ENCODE measurements around the gene HNF4A.
"Not testable (repeated sequence)": the region's sequence is repeated elsewhere in the genome, so short reads cannot be mapped to it uniquely, and the experiment has no call there.

Gene HNF4A

DNA sequence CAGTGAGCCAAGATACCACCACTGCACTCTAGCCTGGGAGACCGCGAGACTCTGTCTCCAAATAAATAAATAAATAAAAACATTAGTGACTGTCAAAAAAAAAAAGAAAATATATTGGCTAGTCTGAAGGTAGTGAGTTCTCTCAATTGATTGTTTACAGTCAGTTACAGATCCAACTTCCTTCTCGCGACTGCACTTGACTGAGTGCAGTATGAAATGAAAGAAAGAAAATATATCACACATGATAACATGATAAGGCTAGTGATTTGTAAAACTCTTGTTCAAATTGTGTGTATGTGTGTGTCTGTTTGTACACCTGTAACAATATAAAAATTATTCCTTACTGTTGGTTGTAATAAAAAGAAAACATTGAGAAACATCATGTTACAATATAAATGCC lies 10.8 kb upstream of the HNF4A start:
- H3K9me3 ChIP-seq (ENCODE audit: control insufficient read depth, low read length): no peaks in the 10 kb centered on the region
- H3K4me3 ChIP-seq (ENCODE audit: insufficient read depth, low read depth, low read length, poor library complexity, severe bottlenecking): no peak overlapping the region
- no peaks in the 10 kb centered on the region for H3K4me1 ChIP-seq (ENCODE audit: control insufficient read depth, insufficient read depth, low read length, poor library complexity, severe bottlenecking)
- H3K27ac ChIP-seq (ENCODE audit: insufficient read depth, low read length, poor library complexity, severe bottlenecking): no peak overlapping the region
- H3K27me3 ChIP-seq (replicated peaks; ENCODE audit: control insufficient read depth, insufficient read depth, low read length, poor library complexity, severe bottlenecking): no peaks in the 10 kb centered on the region
- no peaks in the 10 kb centered on the region for H3K36me3 ChIP-seq (ENCODE audit: control insufficient read depth, insufficient read depth, low read length)
- no peak for DNase-seq

DNA sequence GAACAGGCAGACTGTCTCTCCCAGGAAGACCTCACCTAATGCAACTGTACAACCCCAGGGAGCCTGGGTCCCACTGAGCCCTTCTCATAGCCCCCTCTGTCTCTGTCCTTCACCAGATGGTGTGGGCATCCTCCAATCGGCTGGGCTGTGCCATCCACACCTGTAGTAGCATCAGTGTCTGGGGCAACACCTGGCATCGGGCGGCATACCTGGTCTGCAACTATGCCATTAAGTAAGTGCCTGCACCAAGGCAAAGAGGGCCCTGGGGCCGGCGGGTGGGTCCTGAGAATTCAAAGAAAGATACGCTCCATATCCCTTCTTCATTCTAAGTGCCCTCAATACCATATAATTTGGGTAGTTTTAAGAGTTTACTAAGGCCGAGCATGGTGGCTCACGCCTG lies 10.4 kb upstream of the HNF4A start:
- no peaks in the 10 kb centered on the region for H3K9me3 ChIP-seq (ENCODE audit: control insufficient read depth, low read length)
- no peaks in the 10 kb centered on the region for H3K4me1 ChIP-seq (ENCODE audit: control insufficient read depth, insufficient read depth, low read length, poor library complexity, severe bottlenecking)
- no peak overlapping the region for H3K4me3 ChIP-seq (ENCODE audit: insufficient read depth, low read depth, low read length, poor library complexity, severe bottlenecking)
- no peaks in the 10 kb centered on the region for H3K27me3 ChIP-seq (replicated peaks; ENCODE audit: control insufficient read depth, insufficient read depth, low read length, poor library complexity, severe bottlenecking)
- no peak for DNase-seq
- H3K27ac ChIP-seq (ENCODE audit: insufficient read depth, low read length, poor library complexity, severe bottlenecking): no peak overlapping the region
- no peaks in the 10 kb centered on the region for H3K36me3 ChIP-seq (ENCODE audit: control insufficient read depth, insufficient read depth, low read length)

DNA sequence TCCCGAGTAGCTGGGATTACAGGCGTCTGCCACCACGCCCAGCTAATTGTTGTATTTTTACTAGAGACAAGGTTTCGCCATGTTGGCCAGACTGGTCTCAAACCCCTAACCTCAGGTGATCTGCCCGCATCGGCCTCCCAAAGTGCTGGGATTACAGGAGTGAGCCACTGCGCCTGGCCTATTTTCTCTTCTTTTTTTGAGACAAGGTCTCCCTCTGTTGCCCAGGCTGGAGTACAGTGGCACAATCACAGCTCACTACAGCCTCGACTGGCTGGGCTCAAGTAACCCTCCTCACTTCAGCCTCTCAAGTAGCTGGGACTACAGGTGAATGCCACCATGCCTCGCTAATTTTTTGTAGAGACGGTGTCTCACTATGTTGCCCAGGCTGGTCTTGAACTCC lies 9.6 kb upstream of the HNF4A start:
- not testable (repeated sequence) for DNase-seq; H3K9me3 ChIP-seq (ENCODE audit: control insufficient read depth, low read length); H3K27ac ChIP-seq (ENCODE audit: insufficient read depth, low read length, poor library complexity, severe bottlenecking); H3K4me1 ChIP-seq (ENCODE audit: control insufficient read depth, insufficient read depth, low read length, poor library complexity, severe bottlenecking); H3K4me3 ChIP-seq (ENCODE audit: insufficient read depth, low read depth, low read length, poor library complexity, severe bottlenecking); H3K36me3 ChIP-seq (ENCODE audit: control insufficient read depth, insufficient read depth, low read length); H3K27me3 ChIP-seq (replicated peaks; ENCODE audit: control insufficient read depth, insufficient read depth, low read length, poor library complexity, severe bottlenecking)

DNA sequence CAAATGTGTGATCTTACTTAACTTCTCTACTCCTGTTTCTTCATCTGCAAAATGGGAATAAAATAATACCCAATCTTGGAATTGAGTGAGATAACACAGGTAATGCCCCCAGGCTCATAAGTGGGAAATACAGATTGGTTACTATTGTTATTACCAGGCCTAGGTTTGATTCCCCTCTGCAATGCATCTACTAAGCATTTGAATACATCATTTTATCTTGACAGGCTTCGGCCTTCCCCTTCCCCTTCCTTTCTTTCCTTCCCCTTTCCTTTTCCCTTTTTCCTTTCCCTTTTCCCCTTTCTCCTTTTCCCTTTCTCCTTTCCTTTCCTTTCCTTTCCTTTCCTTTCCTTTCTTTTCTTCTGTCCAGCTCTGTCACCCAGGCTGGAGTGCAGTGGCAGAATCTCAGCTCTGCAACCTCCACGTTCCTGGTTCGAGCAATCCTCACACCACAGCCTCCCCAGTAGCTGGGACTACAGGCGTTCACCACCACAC lies 7.3 kb upstream of the HNF4A start:
- H3K4me1 ChIP-seq (ENCODE audit: control insufficient read depth, insufficient read depth, low read length, poor library complexity, severe bottlenecking): no peaks in the 10 kb centered on the region
- H3K9me3 ChIP-seq (ENCODE audit: control insufficient read depth, low read length): no peaks in the 10 kb centered on the region
- no peak overlapping the region for H3K27ac ChIP-seq (ENCODE audit: insufficient read depth, low read length, poor library complexity, severe bottlenecking)
- DNase-seq: no peak
- peaks cover 3% of the 10 kb centered on the region for H3K27me3 ChIP-seq (replicated peaks; ENCODE audit: control insufficient read depth, insufficient read depth, low read length, poor library complexity, severe bottlenecking)
- H3K36me3 ChIP-seq (ENCODE audit: control insufficient read depth, insufficient read depth, low read length): no peaks in the 10 kb centered on the region
- no peak overlapping the region for H3K4me3 ChIP-seq (ENCODE audit: insufficient read depth, low read depth, low read length, poor library complexity, severe bottlenecking)

DNA sequence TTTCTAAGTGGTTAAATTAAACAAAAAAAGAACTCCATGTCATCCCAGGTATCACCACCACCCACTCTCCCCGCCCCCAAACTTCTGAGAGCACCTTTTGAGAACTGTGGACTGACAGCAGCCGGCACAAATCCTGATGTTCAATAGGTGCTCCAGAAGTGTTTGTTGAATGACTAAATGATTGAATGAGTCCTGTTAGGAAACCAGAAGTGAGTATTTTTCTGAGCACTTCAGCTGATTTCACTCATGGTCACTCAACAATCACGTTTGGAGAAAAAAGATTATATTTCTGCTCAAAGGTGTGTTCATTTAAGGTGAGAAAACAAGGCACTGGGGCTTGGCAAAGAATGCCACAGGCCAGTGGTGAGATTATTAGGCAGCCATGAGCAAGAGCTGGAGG lies 6.2 kb upstream of the HNF4A start:
- H3K27me3 ChIP-seq (replicated peaks; ENCODE audit: control insufficient read depth, insufficient read depth, low read length, poor library complexity, severe bottlenecking): peaks cover 3% of the 10 kb centered on the region
- no peak overlapping the region for H3K27ac ChIP-seq (ENCODE audit: insufficient read depth, low read length, poor library complexity, severe bottlenecking)
- no peaks in the 10 kb centered on the region for H3K36me3 ChIP-seq (ENCODE audit: control insufficient read depth, insufficient read depth, low read length)
- no peaks in the 10 kb centered on the region for H3K4me1 ChIP-seq (ENCODE audit: control insufficient read depth, insufficient read depth, low read length, poor library complexity, severe bottlenecking)
- no peaks in the 10 kb centered on the region for H3K9me3 ChIP-seq (ENCODE audit: control insufficient read depth, low read length)
- no peak overlapping the region for H3K4me3 ChIP-seq (ENCODE audit: insufficient read depth, low read depth, low read length, poor library complexity, severe bottlenecking)
- no peak for DNase-seq

DNA sequence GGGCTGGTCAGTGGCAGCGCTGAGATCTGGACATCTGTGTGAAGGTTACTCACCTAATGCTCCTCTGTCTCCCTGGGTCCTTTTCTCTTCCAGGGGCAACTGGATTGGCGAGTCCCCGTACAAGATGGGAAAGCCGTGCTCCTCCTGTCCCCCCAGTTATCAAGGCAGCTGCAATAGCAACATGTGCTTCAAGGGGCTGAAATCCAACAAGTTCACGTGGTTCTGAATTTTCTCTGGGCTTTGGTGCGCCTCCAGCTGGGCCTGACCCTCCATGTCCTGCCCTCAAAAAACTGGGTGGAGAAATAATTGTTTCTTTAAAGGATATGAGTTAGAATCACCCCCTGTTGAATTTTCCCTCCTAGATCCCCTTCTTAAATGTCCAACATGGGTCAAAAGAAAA lies 4.9 kb upstream of the HNF4A start:
- Histone ChIP-seq H3K4me3 (ENCODE audit: insufficient read depth, low read depth, low read length, poor library complexity, severe bottlenecking) (no peak overlapping the region), H3K4me1 (ENCODE audit: control insufficient read depth, insufficient read depth, low read length, poor library complexity, severe bottlenecking) (no peaks in the 10 kb centered on the region), H3K36me3 (ENCODE audit: control insufficient read depth, insufficient read depth, low read length) (no peaks in the 10 kb centered on the region), H3K27me3 (replicated peaks; ENCODE audit: control insufficient read depth, insufficient read depth, low read length, poor library complexity, severe bottlenecking) (peaks cover 3% of the 10 kb centered on the region), H3K9me3 (ENCODE audit: control insufficient read depth, low read length) (no peaks in the 10 kb centered on the region), H3K27ac (ENCODE audit: insufficient read depth, low read length, poor library complexity, severe bottlenecking) (no peak overlapping the region)
- DNase-seq: no peak

DNA sequence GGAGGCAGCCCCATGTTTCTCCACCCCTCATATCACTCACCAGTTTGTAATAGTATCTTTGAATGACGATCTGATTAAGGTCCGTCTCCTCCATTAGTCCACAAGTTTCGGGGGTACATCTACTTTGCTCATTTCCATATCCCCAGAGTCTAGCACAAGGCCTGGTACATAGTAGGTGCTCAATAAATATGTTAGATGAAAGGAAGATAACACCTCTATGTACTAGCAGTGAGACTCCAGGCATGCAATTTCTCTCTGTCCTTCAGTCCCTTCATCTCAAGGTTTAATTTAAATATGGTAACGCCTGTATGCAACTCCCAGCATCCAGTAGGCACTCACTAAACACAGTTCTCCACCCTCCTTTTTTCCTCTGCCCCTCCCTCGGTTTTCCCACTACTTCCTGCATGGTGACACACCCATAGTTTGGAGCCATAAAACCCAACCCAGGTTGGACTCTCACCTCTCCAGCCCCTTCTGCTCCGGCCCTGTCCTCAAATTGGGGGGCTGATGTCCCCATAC lies 461 bp upstream of the HNF4A start:
- Histone ChIP-seq H3K4me1 (ENCODE audit: control insufficient read depth, insufficient read depth, low read length, poor library complexity, severe bottlenecking) (no peaks in the 10 kb centered on the region), H3K27me3 (replicated peaks; ENCODE audit: control insufficient read depth, insufficient read depth, low read length, poor library complexity, severe bottlenecking) (peaks cover 3% of the 10 kb centered on the region), H3K4me3 (ENCODE audit: insufficient read depth, low read depth, low read length, poor library complexity, severe bottlenecking) (no peak overlapping the region), H3K36me3 (ENCODE audit: control insufficient read depth, insufficient read depth, low read length) (no peaks in the 10 kb centered on the region), H3K9me3 (ENCODE audit: control insufficient read depth, low read length) (no peaks in the 10 kb centered on the region), H3K27ac (ENCODE audit: insufficient read depth, low read length, poor library complexity, severe bottlenecking) (no peak overlapping the region)
- DNase-seq: no peak

DNA sequence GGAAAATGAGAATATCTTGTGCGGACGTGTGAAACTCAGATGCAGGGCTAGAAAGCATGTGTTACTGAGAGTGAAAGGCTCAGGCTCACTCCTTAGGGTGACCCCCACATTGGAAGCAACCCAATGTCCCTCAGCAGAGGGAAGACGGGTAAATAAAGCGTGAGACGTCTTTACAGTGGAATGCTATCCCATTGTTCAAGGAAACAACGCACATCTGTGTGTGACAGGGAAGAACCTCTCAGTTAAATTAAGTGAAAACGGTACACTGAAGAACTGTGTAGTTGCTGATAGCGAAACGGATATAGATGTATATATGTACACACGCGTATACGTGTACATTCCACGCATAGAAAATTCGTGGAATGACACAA lies 839 bp downstream of the HNF4A start:
- DNase-seq: no peak
- H3K27me3 ChIP-seq (replicated peaks; ENCODE audit: control insufficient read depth, insufficient read depth, low read length, poor library complexity, severe bottlenecking): peaks cover 3% of the 10 kb centered on the region
- no peak overlapping the region for H3K4me3 ChIP-seq (ENCODE audit: insufficient read depth, low read depth, low read length, poor library complexity, severe bottlenecking)
- no peaks in the 10 kb centered on the region for H3K4me1 ChIP-seq (ENCODE audit: control insufficient read depth, insufficient read depth, low read length, poor library complexity, severe bottlenecking)
- no peak overlapping the region for H3K27ac ChIP-seq (ENCODE audit: insufficient read depth, low read length, poor library complexity, severe bottlenecking)
- H3K36me3 ChIP-seq (ENCODE audit: control insufficient read depth, insufficient read depth, low read length): no peaks in the 10 kb centered on the region
- no peaks in the 10 kb centered on the region for H3K9me3 ChIP-seq (ENCODE audit: control insufficient read depth, low read length)

DNA sequence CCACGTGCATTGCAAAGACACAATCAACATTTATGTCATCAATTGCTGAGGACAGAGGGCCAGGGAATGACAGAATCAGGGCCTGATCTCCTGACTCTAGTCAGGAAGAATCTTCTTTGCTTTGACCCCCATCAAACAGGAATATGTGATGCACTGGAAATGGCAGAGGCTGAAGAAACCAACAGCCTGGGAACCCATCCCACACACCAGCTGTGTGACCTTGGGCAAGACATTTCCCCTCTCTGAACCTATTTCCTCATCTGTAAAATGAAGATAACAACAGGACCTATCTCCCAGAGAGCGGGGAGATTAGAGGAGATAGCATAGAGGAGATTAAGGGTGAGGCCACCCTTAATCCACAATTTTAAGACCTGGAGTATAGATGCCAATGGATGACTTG lies 1.5 kb downstream of the HNF4A start:
- Histone ChIP-seq H3K4me3 (ENCODE audit: insufficient read depth, low read depth, low read length, poor library complexity, severe bottlenecking) (no peak overlapping the region), H3K36me3 (ENCODE audit: control insufficient read depth, insufficient read depth, low read length) (no peaks in the 10 kb centered on the region), H3K9me3 (ENCODE audit: control insufficient read depth, low read length) (no peaks in the 10 kb centered on the region), H3K27ac (ENCODE audit: insufficient read depth, low read length, poor library complexity, severe bottlenecking) (no peak overlapping the region), H3K4me1 (ENCODE audit: control insufficient read depth, insufficient read depth, low read length, poor library complexity, severe bottlenecking) (no peaks in the 10 kb centered on the region), H3K27me3 (replicated peaks; ENCODE audit: control insufficient read depth, insufficient read depth, low read length, poor library complexity, severe bottlenecking) (peaks cover 1% of the 10 kb centered on the region)
- no peak for DNase-seq

DNA sequence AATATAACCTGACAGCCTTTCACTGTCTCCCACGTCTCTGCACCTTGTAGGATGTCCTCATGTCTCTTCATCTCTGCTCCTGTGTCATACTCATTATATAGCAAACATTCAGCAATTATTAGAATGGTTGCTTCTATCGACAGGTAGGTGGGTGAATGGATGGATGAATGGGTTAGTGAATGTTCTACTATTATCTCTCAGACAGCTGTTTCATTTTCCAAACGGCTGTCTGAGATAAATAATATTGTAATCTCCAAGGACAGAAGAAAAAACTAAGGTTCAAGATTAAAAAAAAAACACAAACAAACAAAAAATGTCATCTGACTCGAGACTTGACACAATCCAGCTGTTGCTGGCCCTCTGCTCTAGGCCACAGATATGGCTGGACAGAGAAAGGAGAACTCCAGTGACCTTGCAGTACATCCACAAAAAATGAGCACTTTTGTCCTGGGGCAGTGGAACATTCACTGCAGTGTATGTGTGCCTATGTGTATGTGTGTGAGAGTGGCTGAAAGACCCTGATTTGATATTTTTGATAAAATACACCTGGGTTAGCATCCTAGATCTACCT lies 2.1 kb downstream of the HNF4A start:
- no peak overlapping the region for H3K27ac ChIP-seq (ENCODE audit: insufficient read depth, low read length, poor library complexity, severe bottlenecking)
- H3K36me3 ChIP-seq (ENCODE audit: control insufficient read depth, insufficient read depth, low read length): no peaks in the 10 kb centered on the region
- no peaks in the 10 kb centered on the region for H3K27me3 ChIP-seq (replicated peaks; ENCODE audit: control insufficient read depth, insufficient read depth, low read length, poor library complexity, severe bottlenecking)
- no peaks in the 10 kb centered on the region for H3K9me3 ChIP-seq (ENCODE audit: control insufficient read depth, low read length)
- no peak overlapping the region for H3K4me3 ChIP-seq (ENCODE audit: insufficient read depth, low read depth, low read length, poor library complexity, severe bottlenecking)
- no peak for DNase-seq
- H3K4me1 ChIP-seq (ENCODE audit: control insufficient read depth, insufficient read depth, low read length, poor library complexity, severe bottlenecking): no peaks in the 10 kb centered on the region

Measured in effector memory CD4-positive, alpha-beta T cell (primary cell).